Liver (tissue), 9 donors: ENCODE measurements around the gene EDIL3. TPM values are rescaled to one million over a fixed set of nuclear protein-coding genes. Genes with fewer than 3 reads are reported as not detected.

Source experiments
- DNase-seq: peaks from one replicate; pipeline ENCODE4 v3.0.0-alpha.2; 2017; ENCODE audit warnings: low spot score
- H3K27ac ChIP-seq, 2 donors: one replicate each; pipeline ENCODE4 v1.7.0; 2013; ENCODE audit warnings: inconsistent platforms in 2 of 2, low read length in 2 of 2, control low read depth in 1 of 2, low read depth in 1 of 2, mild to moderate bottlenecking in 1 of 2
- H3K27me3 ChIP-seq, 4 donors: one replicate each; pipeline versions ENCODE4 v1.6.1 to v1.7.0; 2013; ENCODE audit warnings: low read length in 3 of 4, inconsistent platforms in 1 of 4, mild to moderate bottlenecking in 1 of 4, moderate library complexity in 1 of 4; ENCODE audit not compliant: control insufficient read depth in 4 of 4, insufficient read depth in 4 of 4
- H3K36me3 ChIP-seq, 4 donors: one replicate each; pipeline versions ENCODE4 v1.6.1 to v1.7.0; 2013; ENCODE audit warnings: low read length in 3 of 4, mild to moderate bottlenecking in 3 of 4, low read depth in 1 of 4, moderate library complexity in 1 of 4; ENCODE audit not compliant: control insufficient read depth in 4 of 4, insufficient read depth in 3 of 4
- H3K4me1 ChIP-seq, 4 donors: one replicate each; pipeline versions ENCODE4 v1.6.1 to v1.7.0; 2013; ENCODE audit warnings: low read length in 3 of 4, mild to moderate bottlenecking in 3 of 4, moderate library complexity in 1 of 4; ENCODE audit not compliant: control insufficient read depth in 4 of 4, insufficient read depth in 4 of 4
- H3K4me3 ChIP-seq, 3 donors: one replicate each; pipeline versions ENCODE4 v1.6.1 to v1.7.0; 2013; ENCODE audit warnings: low read length in 3 of 3, control low read depth in 1 of 3, low read depth in 1 of 3, mild to moderate bottlenecking in 1 of 3
- H3K9ac ChIP-seq, 2 donors: one replicate each; pipeline ENCODE4 v1.7.0; 2013; ENCODE audit warnings: low read length in 2 of 2, mild to moderate bottlenecking in 2 of 2, moderate library complexity in 2 of 2, control low read depth in 1 of 2, low read depth in 1 of 2
- H3K9me3 ChIP-seq, 4 donors: one replicate each; pipeline versions ENCODE4 v1.6.1 to v1.7.0; 2013; ENCODE audit warnings: low read length in 3 of 4; ENCODE audit not compliant: control insufficient read depth in 4 of 4
- EGR1 ChIP-seq, 2 donors: IDR thresholded peaks; 2 replicates each; pipeline ENCODE4 v1.6.1; 2016 to 2018; ENCODE audit warnings: antibody characterized with exemption in 2 of 2, low read depth in 2 of 2
- FOXA1 ChIP-seq: IDR thresholded peaks from 2 replicates; pipeline ENCODE4 v1.6.1; 2016; ENCODE audit warnings: antibody characterized with exemption
- FOXA2 ChIP-seq: IDR thresholded peaks from 2 replicates; pipeline ENCODE4 v1.6.1; 2016; ENCODE audit warnings: antibody characterized with exemption
- GABPA ChIP-seq, 2 donors: IDR thresholded peaks in 1 of 2; conservative IDR thresholded peaks in 1 of 2; 2 replicates each; pipeline ENCODE4 v1.6.1; 2016; ENCODE audit warnings: antibody characterized with exemption in 2 of 2, mild to moderate bottlenecking in 1 of 2, moderate library complexity in 1 of 2
- HNF4A ChIP-seq, 2 donors: conservative IDR thresholded peaks; 2 replicates each; pipeline ENCODE4 v1.6.1; 2016; ENCODE audit warnings: antibody characterized with exemption in 2 of 2, mild to moderate bottlenecking in 2 of 2
- HNF4G ChIP-seq: IDR thresholded peaks from 2 replicates; pipeline ENCODE4 v1.6.1; 2016; ENCODE audit warnings: antibody characterized with exemption
- JUND ChIP-seq, 2 donors: IDR thresholded peaks; 2 replicates each; pipeline ENCODE4 v1.6.1; 2016; ENCODE audit warnings: antibody characterized with exemption in 2 of 2
- NR2F2 ChIP-seq: IDR thresholded peaks from 2 replicates; pipeline ENCODE4 v1.6.1; 2016; ENCODE audit warnings: antibody characterized with exemption
- RAD21 ChIP-seq, 2 donors: IDR thresholded peaks; 2 replicates each; pipeline ENCODE4 v1.6.1; 2016; ENCODE audit warnings: antibody characterized with exemption in 2 of 2, mild to moderate bottlenecking in 2 of 2
- RXRA ChIP-seq, 2 donors: IDR thresholded peaks; 2 replicates each; pipeline ENCODE4 v1.6.1; 2017 to 2018; ENCODE audit warnings: antibody characterized with exemption in 2 of 2, mild to moderate bottlenecking in 1 of 2
- SP1 ChIP-seq: IDR thresholded peaks from 2 replicates; pipeline ENCODE4 v1.6.1; 2018; ENCODE audit warnings: antibody characterized with exemption, mild to moderate bottlenecking
- TAF1 ChIP-seq: conservative IDR thresholded peaks from 2 replicates; pipeline ENCODE4 v1.6.1; 2016; ENCODE audit warnings: antibody characterized with exemption, mild to moderate bottlenecking
- YY1 ChIP-seq: IDR thresholded peaks from 2 replicates; pipeline ENCODE4 v1.6.1; 2016; ENCODE audit warnings: antibody characterized with exemption, mild to moderate bottlenecking
- WGBS: extraction: QIAGEN DNeasy Blood & Tissue Kit; methylation state at CpG from one replicate; pipeline ENCODE4 v1.1.7; 2013; 5-methylcytosine and 5-hydroxymethylcytosine counted together
- polyA plus RNA-seq, 2 donors: library from polyadenylated mRNA; stranded (reverse) in 1 of 2; unstranded in 1 of 2; fragments of 200-250 nt in 1 of 2; fragments of >200 nt in 1 of 2; fragmentation: Nextera tagmentation in 1 of 2; extraction: Ambion mirVana in 1 of 2; gene quantifications; one replicate each; pipeline versions ENCODE4 v1.2.1 to v1.2.3, GENCODE V29; 2013 to 2015
- total RNA-seq, 2 donors: library from RNA; depleted of rRNA; stranded (reverse); fragments of >200 nt; gene quantifications; one replicate each; pipeline ENCODE4 v1.2.3, GENCODE V29; 2014
- TF ChIP-seq, protein P1 (sequence below): IDR thresholded peaks from 2 replicates; pipeline ENCODE4 v1.6.1; 2016; ENCODE audit warnings: antibody characterized with exemption, mild to moderate bottlenecking
- TF ChIP-seq, protein P2 (sequence below): IDR thresholded peaks from 2 replicates; pipeline ENCODE4 v1.6.1; 2016; ENCODE audit warnings: antibody characterized with exemption
- TF ChIP-seq, protein P3 (sequence below): fragments of 150-350 bp; IDR thresholded peaks from 2 replicates; pipeline ENCODE4 v1.5.1; 2017; ENCODE audit warnings: improper control_type of control experiment, low read depth, low read length; ENCODE audit not compliant: missing input control
- TF ChIP-seq, protein P4 (sequence below): IDR thresholded peaks from 2 replicates; pipeline ENCODE4 v1.6.1; 2016; ENCODE audit warnings: antibody characterized with exemption
- donor health status: healthy.
- donor health status: healthy.
- donor health status: healthy.
- donor health status: healthy.
- donor health status: healthy.

The EDIL3 gene
- total and polyA plus RNA-seq, 4 donors, result 0.33 to 12.0 (median 0.76) TPM

DNA sequence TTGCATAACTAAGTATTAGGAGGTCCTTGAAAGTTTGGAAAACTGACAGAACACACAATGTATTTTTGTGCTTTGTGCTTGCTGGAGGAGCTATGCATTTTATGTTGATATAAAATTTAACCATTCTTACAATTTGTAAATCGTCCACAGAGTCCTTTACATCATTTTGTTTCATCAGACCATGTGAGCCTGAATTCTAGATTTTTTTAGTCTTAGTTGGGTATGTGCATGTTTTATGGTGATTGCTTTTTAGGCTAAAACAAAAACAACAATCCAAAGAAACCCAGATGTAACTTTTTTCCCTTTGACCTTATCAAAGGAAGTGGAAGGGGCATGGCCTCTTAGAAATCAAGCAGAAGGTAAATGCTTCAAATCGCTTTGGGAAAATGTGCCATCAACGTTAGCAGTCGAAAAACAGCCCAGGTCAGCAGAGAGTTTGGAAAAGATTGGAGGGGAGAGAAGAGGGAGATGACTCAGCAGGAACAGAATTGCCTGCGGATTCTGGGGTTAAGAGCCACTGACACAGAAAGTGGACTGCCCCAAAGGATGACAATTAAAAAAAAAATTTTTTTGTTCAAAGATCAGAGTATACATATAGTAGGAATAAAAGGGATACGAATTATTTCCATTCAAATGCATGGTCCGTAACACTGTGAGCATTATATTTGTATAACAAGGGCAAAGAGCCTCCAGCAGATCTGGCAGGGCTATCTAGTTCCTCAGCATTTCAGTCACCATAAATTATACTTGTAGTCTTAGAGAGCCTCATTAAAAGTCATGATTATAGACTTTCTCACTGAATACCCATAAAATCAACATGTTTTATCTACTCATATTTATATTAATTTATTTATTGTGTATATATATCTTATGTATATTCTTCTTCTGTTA is 410.5 kb downstream of the EDIL3 start:
- H3K4me1 ChIP-seq, result no peaks in the 10 kb centered on the region
- H3K27me3 ChIP-seq, result no peaks in the 10 kb centered on the region
- H3K36me3 ChIP-seq, result no peaks in the 10 kb centered on the region
- no peak overlapping the region for H3K27ac ChIP-seq
- WGBS, result 43% methylated on average over 7 of the region's 7 CpGs
- TF ChIP-seq RXRA (IDR thresholded peaks at IDR 0.05), result no peak
- no peak for TF ChIP-seq HNF4A (conservative IDR thresholded peaks at IDR 0.05)
- no peak for TF ChIP-seq GABPA (IDR thresholded peaks at IDR 0.05 in 1 of 2, conservative IDR thresholded peaks at IDR 0.05 in 1 of 2)
- TF ChIP-seq, protein P1, sequence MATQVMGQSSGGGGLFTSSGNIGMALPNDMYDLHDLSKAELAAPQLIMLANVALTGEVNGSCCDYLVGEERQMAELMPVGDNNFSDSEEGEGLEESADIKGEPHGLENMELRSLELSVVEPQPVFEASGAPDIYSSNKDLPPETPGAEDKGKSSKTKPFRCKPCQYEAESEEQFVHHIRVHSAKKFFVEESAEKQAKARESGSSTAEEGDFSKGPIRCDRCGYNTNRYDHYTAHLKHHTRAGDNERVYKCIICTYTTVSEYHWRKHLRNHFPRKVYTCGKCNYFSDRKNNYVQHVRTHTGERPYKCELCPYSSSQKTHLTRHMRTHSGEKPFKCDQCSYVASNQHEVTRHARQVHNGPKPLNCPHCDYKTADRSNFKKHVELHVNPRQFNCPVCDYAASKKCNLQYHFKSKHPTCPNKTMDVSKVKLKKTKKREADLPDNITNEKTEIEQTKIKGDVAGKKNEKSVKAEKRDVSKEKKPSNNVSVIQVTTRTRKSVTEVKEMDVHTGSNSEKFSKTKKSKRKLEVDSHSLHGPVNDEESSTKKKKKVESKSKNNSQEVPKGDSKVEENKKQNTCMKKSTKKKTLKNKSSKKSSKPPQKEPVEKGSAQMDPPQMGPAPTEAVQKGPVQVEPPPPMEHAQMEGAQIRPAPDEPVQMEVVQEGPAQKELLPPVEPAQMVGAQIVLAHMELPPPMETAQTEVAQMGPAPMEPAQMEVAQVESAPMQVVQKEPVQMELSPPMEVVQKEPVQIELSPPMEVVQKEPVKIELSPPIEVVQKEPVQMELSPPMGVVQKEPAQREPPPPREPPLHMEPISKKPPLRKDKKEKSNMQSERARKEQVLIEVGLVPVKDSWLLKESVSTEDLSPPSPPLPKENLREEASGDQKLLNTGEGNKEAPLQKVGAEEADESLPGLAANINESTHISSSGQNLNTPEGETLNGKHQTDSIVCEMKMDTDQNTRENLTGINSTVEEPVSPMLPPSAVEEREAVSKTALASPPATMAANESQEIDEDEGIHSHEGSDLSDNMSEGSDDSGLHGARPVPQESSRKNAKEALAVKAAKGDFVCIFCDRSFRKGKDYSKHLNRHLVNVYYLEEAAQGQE, result no peak
- TF ChIP-seq RAD21 (IDR thresholded peaks at IDR 0.05), result no peak
- no peak for TF ChIP-seq FOXA2
- no peak for TF ChIP-seq FOXA1
- no peak for TF ChIP-seq SP1
- TF ChIP-seq HNF4G, result no peak
- TF ChIP-seq TAF1, result no peak
- TF ChIP-seq EGR1 (IDR thresholded peaks at IDR 0.05; ENCODE audit: low read depth in 2 of 2), result no peak
- TF ChIP-seq, protein P2, sequence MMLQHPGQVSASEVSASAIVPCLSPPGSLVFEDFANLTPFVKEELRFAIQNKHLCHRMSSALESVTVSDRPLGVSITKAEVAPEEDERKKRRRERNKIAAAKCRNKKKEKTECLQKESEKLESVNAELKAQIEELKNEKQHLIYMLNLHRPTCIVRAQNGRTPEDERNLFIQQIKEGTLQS, result no peak
- TF ChIP-seq, protein P3, sequence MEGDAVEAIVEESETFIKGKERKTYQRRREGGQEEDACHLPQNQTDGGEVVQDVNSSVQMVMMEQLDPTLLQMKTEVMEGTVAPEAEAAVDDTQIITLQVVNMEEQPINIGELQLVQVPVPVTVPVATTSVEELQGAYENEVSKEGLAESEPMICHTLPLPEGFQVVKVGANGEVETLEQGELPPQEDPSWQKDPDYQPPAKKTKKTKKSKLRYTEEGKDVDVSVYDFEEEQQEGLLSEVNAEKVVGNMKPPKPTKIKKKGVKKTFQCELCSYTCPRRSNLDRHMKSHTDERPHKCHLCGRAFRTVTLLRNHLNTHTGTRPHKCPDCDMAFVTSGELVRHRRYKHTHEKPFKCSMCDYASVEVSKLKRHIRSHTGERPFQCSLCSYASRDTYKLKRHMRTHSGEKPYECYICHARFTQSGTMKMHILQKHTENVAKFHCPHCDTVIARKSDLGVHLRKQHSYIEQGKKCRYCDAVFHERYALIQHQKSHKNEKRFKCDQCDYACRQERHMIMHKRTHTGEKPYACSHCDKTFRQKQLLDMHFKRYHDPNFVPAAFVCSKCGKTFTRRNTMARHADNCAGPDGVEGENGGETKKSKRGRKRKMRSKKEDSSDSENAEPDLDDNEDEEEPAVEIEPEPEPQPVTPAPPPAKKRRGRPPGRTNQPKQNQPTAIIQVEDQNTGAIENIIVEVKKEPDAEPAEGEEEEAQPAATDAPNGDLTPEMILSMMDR, result no peak
- TF ChIP-seq YY1, result no peak
- H3K4me3 ChIP-seq, result no peak overlapping the region
- H3K9me3 ChIP-seq, result no peaks in the 10 kb centered on the region
- no peak overlapping the region for H3K9ac ChIP-seq
- no peak for DNase-seq

DNA sequence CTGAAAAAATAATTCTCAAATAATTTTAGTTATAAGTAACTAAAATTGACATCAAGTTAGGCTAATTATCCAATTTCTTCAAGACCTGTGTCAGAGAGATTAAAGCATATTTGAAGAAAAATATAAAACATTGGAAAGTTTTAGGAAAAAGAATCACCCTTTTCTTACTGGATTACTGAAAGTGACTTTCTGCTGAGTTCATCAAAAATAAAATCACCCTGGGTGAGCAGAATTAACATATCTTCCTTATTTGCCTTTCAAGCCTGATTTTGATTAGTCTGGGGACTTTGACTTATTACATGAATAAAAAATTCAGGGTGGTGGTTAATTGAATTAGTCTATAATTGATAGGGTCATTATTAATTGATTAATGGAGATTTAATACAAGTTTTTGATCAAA is 411.8 kb downstream of the EDIL3 start:
- no peak for DNase-seq
- Histone ChIP-seq H3K9me3 (no peaks in the 10 kb centered on the region), H3K4me3 (no peak overlapping the region)
- TF ChIP-seq RXRA (IDR thresholded peaks at IDR 0.05), result no peak
- TF ChIP-seq EGR1 (IDR thresholded peaks at IDR 0.05; ENCODE audit: low read depth in 2 of 2), result no peak
- no peak for TF ChIP-seq SP1
- TF ChIP-seq GABPA (IDR thresholded peaks at IDR 0.05 in 1 of 2, conservative IDR thresholded peaks at IDR 0.05 in 1 of 2), result no peak
- TF ChIP-seq, protein P4, sequence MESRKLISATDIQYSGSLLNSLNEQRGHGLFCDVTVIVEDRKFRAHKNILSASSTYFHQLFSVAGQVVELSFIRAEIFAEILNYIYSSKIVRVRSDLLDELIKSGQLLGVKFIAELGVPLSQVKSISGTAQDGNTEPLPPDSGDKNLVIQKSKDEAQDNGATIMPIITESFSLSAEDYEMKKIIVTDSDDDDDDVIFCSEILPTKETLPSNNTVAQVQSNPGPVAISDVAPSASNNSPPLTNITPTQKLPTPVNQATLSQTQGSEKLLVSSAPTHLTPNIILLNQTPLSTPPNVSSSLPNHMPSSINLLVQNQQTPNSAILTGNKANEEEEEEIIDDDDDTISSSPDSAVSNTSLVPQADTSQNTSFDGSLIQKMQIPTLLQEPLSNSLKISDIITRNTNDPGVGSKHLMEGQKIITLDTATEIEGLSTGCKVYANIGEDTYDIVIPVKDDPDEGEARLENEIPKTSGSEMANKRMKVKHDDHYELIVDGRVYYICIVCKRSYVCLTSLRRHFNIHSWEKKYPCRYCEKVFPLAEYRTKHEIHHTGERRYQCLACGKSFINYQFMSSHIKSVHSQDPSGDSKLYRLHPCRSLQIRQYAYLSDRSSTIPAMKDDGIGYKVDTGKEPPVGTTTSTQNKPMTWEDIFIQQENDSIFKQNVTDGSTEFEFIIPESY, result no peak
- TF ChIP-seq, protein P3, result no peak
- TF ChIP-seq JUND (IDR thresholded peaks at IDR 0.05), result no peak
- no peak for TF ChIP-seq NR2F2
- TF ChIP-seq HNF4A (conservative IDR thresholded peaks at IDR 0.05), result no peak
- TF ChIP-seq TAF1, result no peak
- TF ChIP-seq, protein P2, result no peak

More for the DNA sequence above, 411.8 kb downstream of the EDIL3 start:
- Histone ChIP-seq H3K27ac (no peak overlapping the region), H3K9ac (no peak overlapping the region), H3K4me1 (no peaks in the 10 kb centered on the region), H3K36me3 (no peaks in the 10 kb centered on the region), H3K27me3 (no peaks in the 10 kb centered on the region)
